Measurements from ENCODE around the gene MMAB.

DNA sequence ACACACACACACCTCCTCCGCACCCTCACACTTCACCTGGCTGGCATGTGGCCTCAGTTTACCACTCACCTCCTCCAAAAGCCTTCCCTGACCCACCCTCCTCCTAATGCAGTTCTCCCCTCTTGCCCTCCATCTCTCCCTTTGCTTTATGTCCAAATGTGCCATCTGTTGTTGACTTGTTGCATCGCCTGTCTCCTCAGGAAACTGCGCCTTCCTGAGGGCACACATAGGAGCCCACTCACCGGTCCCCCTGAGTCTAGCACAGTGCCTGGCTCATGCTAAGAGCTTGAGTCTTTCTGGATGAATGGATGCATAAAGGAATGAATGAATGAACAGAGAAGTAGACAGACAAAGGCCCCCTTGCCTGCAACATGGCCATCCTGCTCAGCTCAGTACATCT is 34.3 kb upstream of the MMAB start:
- TF ChIP-seq EZH2 (IDR thresholded peaks at IDR 0.05; ENCODE audit: borderline replicate concordance, low read depth, low read length, severe bottlenecking) (no peak), POLR2AphosphoS5 (IDR thresholded peaks at IDR 0.05; ENCODE audit: insufficient read depth, low read depth, low read length) (no peak), POLR2A (IDR thresholded peaks at IDR 0.05; ENCODE audit: low read depth, low read length) (no peak), MYC (IDR thresholded peaks at IDR 0.05; ENCODE audit: low read depth, low read length) (no peak)
- TF ChIP-seq, protein P1, sequence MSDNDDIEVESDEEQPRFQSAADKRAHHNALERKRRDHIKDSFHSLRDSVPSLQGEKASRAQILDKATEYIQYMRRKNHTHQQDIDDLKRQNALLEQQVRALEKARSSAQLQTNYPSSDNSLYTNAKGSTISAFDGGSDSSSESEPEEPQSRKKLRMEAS (IDR thresholded peaks at IDR 0.05; ENCODE audit: insufficient read depth, insufficient read length): no peak
- TF ChIP-seq, protein P2, sequence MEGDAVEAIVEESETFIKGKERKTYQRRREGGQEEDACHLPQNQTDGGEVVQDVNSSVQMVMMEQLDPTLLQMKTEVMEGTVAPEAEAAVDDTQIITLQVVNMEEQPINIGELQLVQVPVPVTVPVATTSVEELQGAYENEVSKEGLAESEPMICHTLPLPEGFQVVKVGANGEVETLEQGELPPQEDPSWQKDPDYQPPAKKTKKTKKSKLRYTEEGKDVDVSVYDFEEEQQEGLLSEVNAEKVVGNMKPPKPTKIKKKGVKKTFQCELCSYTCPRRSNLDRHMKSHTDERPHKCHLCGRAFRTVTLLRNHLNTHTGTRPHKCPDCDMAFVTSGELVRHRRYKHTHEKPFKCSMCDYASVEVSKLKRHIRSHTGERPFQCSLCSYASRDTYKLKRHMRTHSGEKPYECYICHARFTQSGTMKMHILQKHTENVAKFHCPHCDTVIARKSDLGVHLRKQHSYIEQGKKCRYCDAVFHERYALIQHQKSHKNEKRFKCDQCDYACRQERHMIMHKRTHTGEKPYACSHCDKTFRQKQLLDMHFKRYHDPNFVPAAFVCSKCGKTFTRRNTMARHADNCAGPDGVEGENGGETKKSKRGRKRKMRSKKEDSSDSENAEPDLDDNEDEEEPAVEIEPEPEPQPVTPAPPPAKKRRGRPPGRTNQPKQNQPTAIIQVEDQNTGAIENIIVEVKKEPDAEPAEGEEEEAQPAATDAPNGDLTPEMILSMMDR (IDR thresholded peaks at IDR 0.05; ENCODE audit: extremely low read depth in 1 of 2, insufficient read depth in 1 of 2, low read depth in 1 of 2, low read length in 2 of 2): no peak

Measured in endothelial cell of umbilical vein (primary cell).